HEK293T (cell line): ENCODE data around the gene DUSP3.

Experiments
- ARNT ChIP-seq: fragments of 450-650 bp; IDR thresholded peaks from 2 replicates; pipeline ENCODE4 v1.6.1; 2017; ENCODE audit warnings: mild to moderate bottlenecking
- BHLHE40 ChIP-seq: fragments of 450-650 bp; IDR thresholded peaks from 2 replicates; pipeline ENCODE4 v1.6.1; 2016; ENCODE audit warnings: mild to moderate bottlenecking, moderate library complexity, borderline replicate concordance
- FOXA1 ChIP-seq: fragments of 450-650 bp; IDR thresholded peaks from 2 replicates; pipeline ENCODE4 v1.6.1; 2016; ENCODE audit warnings: mild to moderate bottlenecking
- FOXK2 ChIP-seq: fragments of 450-650 bp; IDR thresholded peaks from 2 replicates; pipeline ENCODE4 v1.6.1; 2016; ENCODE audit warnings: mild to moderate bottlenecking
- FOXM1 ChIP-seq: fragments of 450-650 bp; IDR thresholded peaks from 2 replicates; pipeline ENCODE4 v1.6.1; 2017; ENCODE audit warnings: mild to moderate bottlenecking, borderline replicate concordance
- HDGF ChIP-seq: fragments of 450-650 bp; IDR thresholded peaks from 2 replicates; pipeline ENCODE4 v1.6.1; 2017; ENCODE audit warnings: antibody characterized with exemption, borderline replicate concordance
- L3MBTL2 ChIP-seq: fragments of 450-650 bp; conservative IDR thresholded peaks from 2 replicates; pipeline ENCODE4 v1.6.1; 2016; ENCODE audit warnings: mild to moderate bottlenecking
- NFRKB ChIP-seq: fragments of 450-650 bp; IDR thresholded peaks from 2 replicates; pipeline ENCODE4 v1.6.1; 2016; ENCODE audit warnings: mild to moderate bottlenecking, moderate library complexity
- SP1 ChIP-seq: fragments of 450-650 bp; IDR thresholded peaks from 2 replicates; pipeline ENCODE4 v1.6.1; 2017
- SUZ12 ChIP-seq: fragments of 450-650 bp; IDR thresholded peaks from 2 replicates; pipeline ENCODE4 v1.6.1; 2016; ENCODE audit warnings: mild to moderate bottlenecking
- TARDBP ChIP-seq: fragments of 450-650 bp; IDR thresholded peaks from 2 replicates; pipeline ENCODE4 v1.6.1; 2016
- ZNF384 ChIP-seq: fragments of 450-650 bp; IDR thresholded peaks from 2 replicates; pipeline ENCODE4 v1.6.1; 2016

DNA sequence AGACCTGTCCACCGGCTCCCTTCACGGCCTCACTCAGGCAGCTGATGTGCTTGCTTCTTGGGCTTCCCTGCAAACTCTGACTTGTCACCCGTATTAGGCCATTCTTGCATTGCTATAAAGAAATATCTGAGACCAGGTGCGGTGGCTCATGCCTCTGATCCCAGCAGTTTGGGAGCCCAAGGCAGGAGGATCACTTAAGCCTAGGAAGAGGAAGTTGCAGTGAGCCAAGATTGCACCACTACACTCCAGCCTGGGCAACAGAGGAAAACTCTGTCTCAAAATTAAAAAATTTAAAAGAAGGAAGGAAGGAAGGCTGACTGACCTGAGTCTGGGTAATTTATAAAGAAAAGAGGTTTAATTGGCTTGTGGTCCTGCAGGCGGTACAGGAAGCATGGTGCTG is 37.1 kb downstream of the DUSP3 start:
- TF ChIP-seq BHLHE40 (no peak), HDGF (no peak), ZNF384 (no peak), FOXK2 (no peak), FOXA1 (no peak), NFRKB (no peak), SP1 (no peak), FOXM1 (no peak), ARNT (no peak), SUZ12 (no peak), L3MBTL2 (no peak), TARDBP (no peak)
